ENCODE measurements around the gene CHST7. TPM values are rescaled to one million over a fixed set of nuclear protein-coding genes. Genes with fewer than 3 reads are reported as not detected.

CHST7 gene
- total RNA-seq, 1 experiment from 2014 or later = 17.1 TPM

DNA sequence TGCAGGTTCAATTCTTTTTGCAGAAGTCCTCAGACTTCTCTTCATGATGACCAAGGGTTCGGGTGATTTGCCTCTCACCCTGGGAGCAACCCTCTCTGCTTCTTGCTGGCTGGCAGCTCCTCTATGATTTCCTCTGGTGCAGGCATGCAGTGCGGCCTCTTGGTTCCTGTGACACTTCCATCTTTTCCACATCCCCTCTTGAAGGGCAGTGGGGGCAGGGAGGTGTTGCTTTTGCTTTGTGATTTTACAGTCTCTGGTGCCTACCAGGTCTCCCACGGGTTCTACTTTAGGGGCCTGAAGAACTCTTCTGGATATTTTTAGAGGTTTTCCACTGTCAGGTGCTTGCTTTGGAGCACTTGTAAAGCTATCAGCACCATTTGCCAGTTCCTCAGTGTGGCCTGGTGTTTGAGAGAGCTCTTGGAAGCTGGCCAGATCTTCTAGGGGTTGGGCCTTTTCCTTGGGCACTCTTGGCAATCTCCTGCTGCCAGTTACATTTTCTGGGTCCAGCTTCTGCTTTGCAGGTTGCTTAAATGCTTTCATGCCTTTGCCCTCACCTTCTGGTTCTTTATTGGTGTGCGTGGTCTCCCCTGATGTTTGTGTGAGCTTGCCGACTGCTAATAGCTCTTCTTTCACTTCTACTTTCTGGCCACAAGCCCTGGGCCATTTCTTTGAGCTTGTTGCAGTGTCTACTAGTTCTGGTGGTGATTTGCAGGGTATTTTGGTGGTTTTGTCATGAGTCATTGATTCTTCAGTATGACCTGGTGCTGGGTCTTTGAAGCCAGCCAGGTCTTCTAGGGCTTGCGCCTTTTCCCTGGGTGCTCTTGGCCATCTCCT, 11.5 kb upstream of the CHST7 start:
- Histone ChIP-seq H2AFZ (ENCODE audit: low read length) (no peak overlapping the region), H3K56ac (ENCODE audit: insufficient read length, low read depth, low read length) (no peak overlapping the region), H4K20me1 (ENCODE audit: control insufficient read depth, insufficient read depth, insufficient read length) (no peaks in the 10 kb centered on the region), H3K9me3 (ENCODE audit: control insufficient read depth, low read depth, low read length) (peaks cover 14% of the 10 kb centered on the region), H2BK15ac (ENCODE audit: low read depth, low read length) (no peak overlapping the region), H4K5ac (ENCODE audit: insufficient read length, low read depth, low read length) (no peak overlapping the region), H3K23me2 (ENCODE audit: insufficient read length, low read depth, low read length, poor library complexity, severe bottlenecking) (no peaks in the 10 kb centered on the region), H3K79me1 (ENCODE audit: insufficient read depth, low read depth, low read length, poor library complexity, severe bottlenecking) (no peaks in the 10 kb centered on the region), H3K23ac (ENCODE audit: insufficient read length, low read depth, low read length) (no peak overlapping the region), H3T11ph (ENCODE audit: low read length) (no peak overlapping the region), H3K27ac (ENCODE audit: insufficient read length, low read depth, low read length) (no peak overlapping the region), H4K8ac (replicated peaks; ENCODE audit: insufficient read length, low read depth, low read length) (no peak overlapping the region), H3K4ac (ENCODE audit: low read depth, low read length) (no peak overlapping the region), H3K27me3 (ENCODE audit: insufficient read depth, low read length) (no peaks in the 10 kb centered on the region), H2BK5ac (ENCODE audit: insufficient read length, low read length) (no peak overlapping the region), H3K4me2 (ENCODE audit: insufficient read depth, insufficient read length, low read length) (no peak overlapping the region), H2AK5ac (ENCODE audit: insufficient read length, low read length) (no peak overlapping the region), H2BK120ac (ENCODE audit: low read depth, low read length, poor library complexity, severe bottlenecking) (no peak overlapping the region), H2BK20ac (ENCODE audit: low read depth, low read length, poor library complexity, severe bottlenecking) (no peak overlapping the region), H4K91ac (ENCODE audit: insufficient read length, low read depth, low read length) (no peak overlapping the region), H3K14ac (ENCODE audit: insufficient read depth, low read length) (no peak overlapping the region), H3K18ac (ENCODE audit: insufficient read length, low read depth, low read length) (no peak overlapping the region), H3K9ac (ENCODE audit: extremely low read depth, insufficient read length, low read length) (no peak overlapping the region), H3K4me1 (ENCODE audit: insufficient read depth, low read length) (no peaks in the 10 kb centered on the region), H3K79me2 (ENCODE audit: insufficient read depth, low read length) (no peaks in the 10 kb centered on the region), H2BK12ac (ENCODE audit: insufficient read length, low read depth, low read length) (no peak overlapping the region)
- Mint-ChIP-seq H3K4me3 (no peak overlapping the region), H3K27ac (peak overlapping the region in 1 of 3 experiments; percentile 12; a peak in 1 of 7 replicates), H3K4me1 (peaks cover 0 to 8% of the 10 kb centered on the region in 2 experiments; a peak in 2 of 4 replicates), H3K36me3 (ENCODE audit: insufficient read depth in 1 of 3, low read depth in 3 of 3) (peaks cover 7 to 16% (median 8%) of the 10 kb centered on the region in 3 experiments; a peak in 6 of 7 replicates), H3K27me3 (ENCODE audit: low read depth) (no peaks in the 10 kb centered on the region), H3K9me3 (peaks cover 66 to 71% of the 10 kb centered on the region in 2 experiments)
- DNase-seq = no peak
- TF ChIP-seq, protein P1, sequence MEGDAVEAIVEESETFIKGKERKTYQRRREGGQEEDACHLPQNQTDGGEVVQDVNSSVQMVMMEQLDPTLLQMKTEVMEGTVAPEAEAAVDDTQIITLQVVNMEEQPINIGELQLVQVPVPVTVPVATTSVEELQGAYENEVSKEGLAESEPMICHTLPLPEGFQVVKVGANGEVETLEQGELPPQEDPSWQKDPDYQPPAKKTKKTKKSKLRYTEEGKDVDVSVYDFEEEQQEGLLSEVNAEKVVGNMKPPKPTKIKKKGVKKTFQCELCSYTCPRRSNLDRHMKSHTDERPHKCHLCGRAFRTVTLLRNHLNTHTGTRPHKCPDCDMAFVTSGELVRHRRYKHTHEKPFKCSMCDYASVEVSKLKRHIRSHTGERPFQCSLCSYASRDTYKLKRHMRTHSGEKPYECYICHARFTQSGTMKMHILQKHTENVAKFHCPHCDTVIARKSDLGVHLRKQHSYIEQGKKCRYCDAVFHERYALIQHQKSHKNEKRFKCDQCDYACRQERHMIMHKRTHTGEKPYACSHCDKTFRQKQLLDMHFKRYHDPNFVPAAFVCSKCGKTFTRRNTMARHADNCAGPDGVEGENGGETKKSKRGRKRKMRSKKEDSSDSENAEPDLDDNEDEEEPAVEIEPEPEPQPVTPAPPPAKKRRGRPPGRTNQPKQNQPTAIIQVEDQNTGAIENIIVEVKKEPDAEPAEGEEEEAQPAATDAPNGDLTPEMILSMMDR (conservative IDR thresholded peaks at IDR 0.05) = no peak
- no CpG with 5 or more reads among the region's 6 CpGs for WGBS (ENCODE audit: extremely low coverage, insufficient read length, low lambda C conversion rate)

Data from H9 (cell line).